Putamen (tissue), 1 donor: ENCODE data around the gene SNED1.

Source experiments
- DNase-seq: peaks from one replicate; pipeline ENCODE4 v3.0.0-alpha.2; 2016; ENCODE audit warnings: low spot score

Gene SNED1

DNA sequence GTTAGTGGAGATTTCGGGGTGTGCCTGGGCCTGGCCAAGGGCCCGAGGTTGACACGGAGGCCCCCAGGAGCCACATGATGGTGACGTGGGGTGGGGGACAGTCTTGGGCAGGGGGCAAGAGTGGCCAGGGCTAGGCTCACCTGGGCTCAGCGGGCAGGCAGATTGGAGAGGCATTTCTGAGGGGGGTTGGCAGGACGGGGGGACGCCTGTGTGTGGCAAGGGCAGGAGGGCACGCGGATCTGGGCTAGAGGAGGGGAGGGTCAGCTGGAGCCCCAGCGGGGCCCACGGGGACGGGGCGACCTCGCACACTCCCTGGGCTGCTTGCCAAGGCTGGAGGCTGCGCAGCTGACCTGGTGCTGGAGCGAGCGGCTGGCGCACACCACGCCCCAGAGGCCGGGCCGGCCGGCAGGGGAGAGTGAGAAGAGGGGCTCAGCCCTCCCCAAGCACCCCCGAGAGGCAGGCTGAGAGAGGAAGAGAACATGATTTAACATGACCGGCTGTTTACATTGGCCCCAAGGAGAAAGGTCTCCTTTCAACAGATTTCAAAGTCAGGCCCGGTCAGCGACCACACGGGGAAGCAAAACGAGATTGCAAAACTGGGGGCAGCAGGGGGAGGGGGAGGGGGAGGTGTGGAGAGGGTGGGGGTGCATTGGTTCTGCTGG lies 38.0 kb upstream of the SNED1 start:
- no peak for DNase-seq

DNA sequence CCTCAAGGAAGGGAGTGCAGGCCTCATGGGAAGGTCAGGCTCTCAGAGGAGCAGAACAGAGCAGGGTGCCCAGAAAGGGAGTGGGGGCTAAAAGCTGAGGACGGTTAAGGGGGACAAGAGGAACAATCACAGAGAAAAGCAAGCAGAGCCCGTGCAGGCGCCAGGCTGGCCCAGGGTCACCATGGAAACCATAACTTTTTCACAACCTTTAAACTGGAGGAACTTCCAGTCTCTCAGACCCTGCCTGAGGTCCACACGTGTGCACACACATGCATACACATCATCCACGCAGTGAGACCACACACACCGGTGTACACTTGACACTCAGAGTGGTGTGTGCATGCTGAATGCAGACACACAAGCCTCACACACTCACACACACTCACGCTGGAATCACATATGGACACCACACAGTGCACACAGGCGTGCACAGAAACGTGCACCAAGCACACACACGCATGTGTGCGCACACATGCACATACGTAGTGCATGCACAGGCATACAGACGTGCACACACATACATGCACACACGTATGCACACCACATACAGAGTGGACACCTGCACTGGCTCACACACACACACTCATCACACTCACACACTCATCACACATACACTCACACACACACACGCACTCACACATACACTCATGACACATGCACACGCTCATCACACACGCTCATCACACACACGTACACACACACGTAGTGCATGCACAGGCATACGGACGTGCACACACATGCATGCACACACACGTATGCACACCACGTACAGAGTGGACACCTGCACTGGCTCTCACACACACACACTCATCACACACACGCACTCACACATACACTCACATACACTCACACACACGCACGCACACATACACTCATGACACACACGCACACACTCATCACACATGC lies 37.2 kb upstream of the SNED1 start:
- DNase-seq: no peak

DNA sequence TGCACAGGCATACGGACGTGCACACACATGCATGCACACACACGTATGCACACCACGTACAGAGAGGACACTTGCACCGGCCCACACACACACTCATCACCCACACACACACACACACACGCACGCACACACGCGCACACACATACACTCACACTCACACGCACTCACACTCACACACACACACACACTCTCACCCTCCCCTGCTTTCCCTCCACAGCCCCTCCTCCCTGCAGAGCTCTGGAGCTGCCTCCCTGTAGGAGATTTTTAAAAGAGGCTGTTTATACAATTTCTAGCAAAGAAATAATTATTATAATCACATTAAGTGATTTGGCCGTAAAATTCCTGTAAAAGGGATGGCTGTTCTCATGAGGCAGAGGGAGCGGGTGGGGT lies 36.5 kb upstream of the SNED1 start:
- no peak for DNase-seq

DNA sequence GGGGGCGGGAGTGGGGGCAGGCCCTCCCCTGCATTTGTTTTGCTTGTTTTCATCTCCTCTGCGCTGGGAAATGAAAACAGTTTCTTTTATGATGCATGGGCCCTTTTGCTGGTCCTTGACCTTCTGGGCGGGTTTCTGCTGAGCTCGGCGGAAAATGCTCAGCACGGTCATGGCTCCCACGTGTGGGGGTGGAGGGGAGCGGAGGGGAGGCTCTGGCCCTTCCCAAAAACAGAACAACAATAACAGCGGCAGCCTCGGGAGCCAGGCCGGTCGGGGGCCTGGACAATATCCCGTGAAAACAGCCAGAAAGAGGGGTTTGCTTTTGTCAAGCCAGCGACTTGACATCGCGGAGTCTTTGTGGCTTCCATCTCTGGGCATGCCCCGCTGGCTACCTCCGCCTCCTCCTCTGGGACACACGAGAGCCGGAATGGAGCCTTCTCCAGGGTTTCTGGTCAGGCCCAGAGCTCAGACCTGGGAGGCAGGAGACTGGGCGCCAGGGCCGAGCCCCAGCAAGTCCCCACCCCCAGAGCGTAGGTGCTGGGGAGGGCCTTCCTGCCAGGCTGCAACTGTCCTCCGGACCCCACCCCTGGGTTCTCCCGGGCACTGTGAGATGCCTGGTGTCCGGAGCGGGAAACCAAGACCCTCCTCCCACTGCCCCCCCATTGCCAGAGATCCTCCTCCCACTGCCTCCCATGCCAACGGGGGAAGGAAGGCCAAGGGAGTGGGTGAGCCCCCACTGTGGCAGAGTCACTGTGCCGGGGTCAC lies 35.9 kb upstream of the SNED1 start:
- no peak for DNase-seq

DNA sequence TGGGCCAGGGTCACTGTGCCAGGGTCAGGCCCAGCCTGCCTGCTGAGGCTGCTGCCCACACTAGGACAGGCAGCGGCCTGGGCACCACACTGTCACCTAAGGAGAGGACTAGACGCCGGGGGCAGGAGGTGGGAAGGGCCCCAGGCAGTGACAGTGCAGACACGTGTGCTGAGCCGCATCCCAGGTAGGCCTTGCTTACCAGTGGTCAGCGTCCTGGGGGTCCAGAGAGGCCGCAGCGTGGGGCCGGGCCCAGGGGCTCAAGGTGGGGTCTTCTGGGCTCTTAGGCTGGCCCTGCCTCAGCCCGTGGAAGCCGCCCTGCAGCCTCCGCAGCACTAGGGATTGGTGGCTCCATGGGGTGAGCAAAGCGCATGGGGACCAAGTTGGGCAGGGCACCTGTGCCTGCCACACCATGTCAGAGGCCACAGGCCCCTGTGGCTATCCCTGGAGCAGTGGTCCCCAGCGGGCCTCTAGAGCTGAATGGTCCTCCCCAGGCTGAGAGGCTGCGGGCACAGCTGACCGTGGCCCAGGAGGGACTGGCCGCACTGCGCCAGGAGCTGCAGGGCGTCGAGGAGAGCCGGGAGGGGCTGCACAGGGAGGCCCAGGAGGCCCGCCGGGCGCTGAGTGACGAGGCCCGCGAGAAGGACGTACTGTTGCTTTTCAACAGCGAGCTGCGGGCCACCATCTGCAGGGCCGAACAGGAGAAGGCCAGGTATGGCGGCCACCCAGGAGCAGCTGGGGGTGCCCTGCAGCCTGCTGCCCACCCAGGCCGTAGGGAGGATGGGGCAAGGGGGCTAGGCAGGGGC lies 35.2 kb upstream of the SNED1 start:
- DNase-seq: no peak

DNA sequence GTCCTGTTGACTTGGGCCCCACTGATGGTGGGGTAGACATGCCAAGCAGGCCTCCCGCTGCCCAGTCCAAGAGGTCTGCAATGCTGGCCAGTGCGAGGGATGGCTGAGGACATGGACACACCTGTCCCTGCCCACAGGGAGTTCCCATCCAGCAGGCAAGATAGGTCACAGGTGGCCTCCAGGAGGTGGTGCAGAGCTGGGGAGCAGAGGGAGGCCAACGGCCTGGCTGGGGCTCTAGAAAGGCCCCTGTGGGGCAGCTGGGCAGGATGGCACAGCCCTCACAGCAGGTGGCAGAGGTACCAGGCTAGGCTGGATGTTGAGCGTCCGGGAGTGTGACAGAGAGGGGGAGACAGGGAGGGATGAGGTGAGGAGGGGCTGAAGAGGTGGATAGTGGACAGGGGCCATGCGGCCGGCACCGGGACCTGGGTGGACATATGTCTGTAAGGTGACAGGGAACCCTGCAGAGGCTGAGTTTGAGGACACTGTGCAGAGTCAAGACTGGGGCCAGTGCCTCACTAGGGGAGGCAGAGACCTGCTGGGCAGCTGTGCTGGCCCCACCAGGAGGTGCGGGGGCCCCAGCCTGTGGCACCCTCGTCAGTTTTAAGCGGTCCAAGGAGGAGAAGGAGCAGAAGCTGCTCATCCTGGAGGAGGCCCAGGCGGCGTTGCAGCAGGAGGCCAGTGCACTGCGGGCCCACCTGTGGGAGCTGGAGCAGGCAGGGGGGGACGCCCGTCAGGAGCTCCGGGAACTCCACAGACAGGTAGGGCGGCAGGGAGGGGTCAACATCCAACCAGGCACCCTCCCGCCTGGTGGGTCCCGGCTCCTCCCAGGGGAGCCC lies 34.3 kb upstream of the SNED1 start:
- no peak for DNase-seq

DNA sequence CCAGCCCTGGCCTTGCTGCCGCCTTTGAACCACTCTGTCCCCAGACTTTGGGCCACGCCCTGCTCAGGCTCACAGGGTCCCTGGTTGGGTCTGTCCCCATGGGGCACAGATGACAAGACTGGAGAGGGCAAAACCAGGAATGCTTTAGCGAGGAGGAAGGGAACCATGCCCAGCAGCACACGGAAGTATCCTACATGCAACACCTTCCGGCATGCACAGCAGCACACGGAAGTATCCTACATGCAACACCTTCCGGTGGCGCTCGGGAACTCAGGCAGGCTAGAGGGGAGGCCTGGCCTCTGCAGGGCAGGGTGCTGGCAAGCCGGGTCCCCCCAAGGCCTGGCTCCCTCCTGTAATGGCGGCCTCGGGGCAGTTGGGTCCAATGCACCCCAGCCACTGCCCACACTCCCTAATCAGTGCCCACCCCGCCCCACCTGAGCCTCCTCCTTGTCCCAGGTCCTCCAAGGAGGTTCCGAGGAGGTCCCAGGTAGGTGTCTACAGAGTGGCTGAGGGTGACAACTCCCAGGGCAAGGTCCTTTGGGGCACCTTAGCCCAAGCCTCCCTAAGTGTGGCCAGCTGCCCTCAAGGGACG lies 33.6 kb upstream of the SNED1 start:
- DNase-seq: no peak

DNA sequence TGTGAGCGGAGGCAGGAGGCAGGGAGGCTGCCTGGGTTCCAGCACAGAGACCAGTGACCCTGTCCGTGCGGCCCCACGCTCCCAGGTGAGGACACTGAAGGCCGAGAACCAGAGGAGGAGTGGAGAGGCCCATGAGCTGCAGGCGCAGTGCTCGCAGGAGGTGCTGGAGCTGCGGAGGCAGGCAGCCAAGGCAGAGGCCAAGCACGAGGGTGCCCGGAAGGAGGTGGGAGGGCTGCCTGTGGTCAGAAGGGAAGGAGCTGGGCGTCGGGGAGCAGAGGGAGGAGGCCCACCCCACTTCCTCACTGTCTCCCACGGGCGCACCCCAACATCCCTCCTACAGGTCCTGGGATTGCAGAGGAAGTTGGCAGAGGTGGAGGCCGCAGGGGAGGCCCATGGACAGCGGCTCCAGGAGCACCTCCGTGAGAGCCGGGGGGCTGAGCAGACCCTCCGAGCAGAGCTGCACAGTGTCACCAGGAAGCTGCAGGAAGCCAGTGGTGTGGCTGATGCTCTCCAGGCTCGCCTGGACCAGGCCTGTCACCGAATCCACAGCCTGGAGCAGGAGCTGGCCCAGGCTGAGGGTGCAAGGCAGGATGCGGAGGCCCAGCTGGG lies 33.0 kb upstream of the SNED1 start:
- no peak for DNase-seq

DNA sequence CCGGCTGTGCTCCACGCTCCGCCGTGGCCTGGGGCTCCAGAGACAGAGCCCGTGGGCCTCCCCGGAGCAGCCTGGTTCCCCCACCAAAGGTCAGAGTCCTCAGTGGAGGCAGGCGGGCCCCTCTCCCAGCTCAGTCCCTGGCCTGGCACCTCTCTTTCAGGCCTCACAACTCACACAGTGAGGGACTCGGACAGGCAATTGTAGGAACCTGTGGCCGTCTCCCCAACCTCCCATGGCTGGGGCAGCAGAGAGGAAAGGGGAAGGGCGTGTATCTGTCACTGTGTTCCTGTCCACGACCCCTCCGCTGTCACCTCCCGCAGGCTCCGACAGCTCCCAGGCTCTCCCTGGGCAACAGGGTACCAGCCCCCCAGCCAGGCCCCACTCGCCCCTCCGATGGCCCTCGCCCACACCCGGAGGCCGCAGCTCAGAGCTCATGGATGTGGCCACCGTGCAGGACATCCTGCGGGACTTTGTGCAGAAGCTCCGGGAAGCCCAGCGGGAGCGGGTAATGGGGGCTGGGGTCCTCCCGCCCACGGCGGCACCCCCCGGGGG lies 32.4 kb upstream of the SNED1 start:
- DNase-seq: no peak

DNA sequence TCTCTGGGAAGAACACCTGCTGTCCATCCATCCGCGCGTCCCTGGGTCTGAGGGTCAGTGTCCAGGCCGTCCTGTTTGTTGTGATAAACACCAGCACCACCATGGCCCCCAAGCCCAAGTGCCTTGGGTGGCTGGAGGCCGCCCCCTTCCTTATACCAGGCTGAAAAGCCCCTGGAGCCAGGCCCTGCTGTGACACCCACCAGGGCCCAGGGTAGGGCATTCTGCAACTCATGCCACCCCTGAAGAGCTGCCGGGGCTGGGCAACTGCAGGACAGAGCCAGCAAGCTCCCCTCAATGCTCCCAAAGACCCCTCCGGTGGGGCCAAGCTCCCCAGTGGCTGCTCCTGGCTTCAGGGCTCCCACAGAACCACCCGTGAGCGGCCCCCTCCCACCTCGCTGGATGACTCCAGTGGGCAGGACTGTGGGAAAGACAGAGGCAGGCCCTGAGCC lies 31.9 kb upstream of the SNED1 start:
- no peak for DNase-seq

DNA sequence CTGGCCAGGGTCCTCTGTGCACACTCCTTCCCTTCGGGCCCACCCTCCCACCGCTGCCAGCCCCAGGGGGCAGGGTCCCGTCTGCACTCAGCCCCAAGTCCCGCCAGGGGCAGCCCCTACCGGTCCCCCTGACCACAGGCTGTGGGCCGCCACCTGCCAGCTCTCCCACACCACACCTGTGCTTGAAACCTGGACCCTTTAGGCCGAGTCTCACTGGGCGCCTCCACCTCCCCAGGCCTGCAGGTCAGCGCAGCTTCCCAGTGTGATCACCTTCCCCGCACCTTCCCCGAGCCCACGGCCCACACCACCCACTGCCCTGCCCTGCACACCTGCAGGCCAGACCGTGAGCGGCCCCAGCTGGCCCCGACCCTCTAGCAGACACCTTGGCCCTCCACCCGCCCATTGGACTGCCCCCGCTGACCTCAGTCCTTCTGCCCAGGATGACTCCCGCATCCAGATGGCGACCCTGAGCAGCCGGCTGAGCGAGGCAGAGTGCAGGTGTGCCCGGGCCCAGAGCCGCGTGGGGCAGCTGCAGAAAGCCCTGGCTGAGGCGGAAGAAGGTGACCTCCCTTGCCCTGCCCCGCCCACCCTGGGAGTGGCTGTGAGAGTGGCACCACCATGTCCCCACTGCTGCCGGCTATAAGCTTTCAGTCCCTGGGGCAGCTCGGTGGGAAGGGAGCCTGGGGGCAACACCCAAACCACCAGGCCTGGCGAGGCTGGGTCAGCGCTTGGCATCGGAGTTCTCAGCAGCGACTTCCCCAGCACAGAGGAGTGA lies 31.3 kb upstream of the SNED1 start:
- DNase-seq: no peak

DNA sequence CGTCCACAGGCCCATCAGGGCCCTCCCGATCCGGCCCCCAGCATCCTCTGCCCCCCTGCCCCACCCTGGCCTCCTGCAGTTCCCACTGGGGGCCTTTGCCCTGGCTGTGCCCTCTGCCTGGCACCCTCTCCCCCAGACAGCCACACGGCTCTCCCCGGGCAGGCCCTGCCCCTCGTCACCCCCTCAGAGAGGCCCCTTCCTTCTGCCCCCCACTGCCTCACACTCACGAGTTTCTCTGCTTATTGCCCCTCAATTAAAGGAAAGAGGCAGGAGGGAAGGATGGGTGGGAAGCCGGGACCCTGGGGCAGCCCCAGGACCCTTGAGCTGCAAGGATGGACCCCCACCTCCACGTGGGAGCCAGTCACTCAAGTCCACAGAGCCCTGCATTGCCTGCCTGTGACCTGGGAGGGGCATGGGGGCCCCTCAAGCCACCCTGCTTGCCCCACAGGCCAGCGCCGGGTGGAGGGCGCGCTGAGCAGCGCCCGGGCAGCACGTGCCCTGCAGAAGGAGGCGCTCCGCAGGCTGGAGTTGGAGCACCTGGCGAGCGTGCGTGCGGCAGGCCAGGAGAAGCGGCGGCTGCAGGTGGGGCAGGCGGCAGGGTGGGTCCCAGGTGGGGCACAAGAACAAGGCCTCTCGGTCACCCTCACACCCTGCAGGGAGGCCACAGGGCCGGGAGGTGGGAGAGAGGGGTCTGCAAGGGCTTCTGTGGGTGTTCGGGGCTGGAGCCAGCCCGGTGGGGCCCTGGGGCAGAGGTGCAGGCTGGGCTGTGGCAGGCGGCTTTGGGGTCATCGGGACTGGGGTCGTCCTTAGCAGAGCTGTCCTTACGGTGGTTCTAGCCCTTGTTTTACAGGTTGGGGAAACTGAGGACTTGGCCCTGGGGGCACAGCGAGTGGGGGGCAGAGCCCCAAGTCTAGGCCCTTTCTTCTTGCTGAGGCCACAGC lies 30.5 kb upstream of the SNED1 start:
- no peak for DNase-seq

DNA sequence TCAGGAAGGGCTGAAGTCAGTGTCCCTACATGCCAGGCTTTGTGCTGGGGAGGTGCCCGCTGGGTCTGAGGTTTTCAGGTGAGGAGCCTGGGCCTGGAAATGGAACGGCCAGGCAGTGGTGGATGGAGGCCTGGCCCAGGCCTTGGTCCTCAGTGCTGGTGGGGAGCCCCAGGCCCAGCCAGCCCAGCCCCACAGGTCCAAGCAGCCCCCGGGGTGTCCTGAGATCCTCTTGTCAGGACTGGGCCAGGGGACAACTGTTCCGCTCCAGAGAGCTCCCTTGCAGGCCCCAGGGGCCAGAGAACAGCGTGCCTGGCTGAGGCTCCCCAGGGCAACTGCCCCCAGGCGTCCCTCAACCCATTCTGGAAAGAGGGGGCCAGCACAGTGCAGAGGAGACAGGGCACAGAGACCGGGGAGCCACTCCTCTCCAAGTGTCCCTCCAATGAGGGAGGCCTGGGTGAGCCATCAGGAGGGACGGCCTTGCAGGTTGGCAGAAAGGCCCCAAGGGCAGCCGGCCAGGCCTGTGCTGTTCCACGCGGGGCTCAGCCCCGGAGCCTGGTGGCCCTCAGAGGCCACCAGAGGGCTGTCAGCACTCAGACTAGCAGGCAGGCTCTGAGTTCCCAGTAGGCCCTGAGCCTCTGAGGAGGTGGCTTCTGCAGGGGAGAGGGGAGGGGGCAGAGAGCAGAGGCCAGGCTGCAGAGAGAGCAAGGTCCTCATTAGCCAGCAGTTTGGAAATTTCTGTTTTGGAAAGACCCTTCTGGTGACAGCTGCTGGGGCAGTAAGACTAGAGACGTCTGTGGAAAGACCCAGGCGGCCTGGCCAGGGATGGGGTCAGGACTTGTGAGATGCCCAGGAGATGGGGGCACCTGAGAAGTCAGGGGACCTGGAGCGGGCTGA lies 29.4 kb upstream of the SNED1 start:
- DNase-seq: no peak

DNA sequence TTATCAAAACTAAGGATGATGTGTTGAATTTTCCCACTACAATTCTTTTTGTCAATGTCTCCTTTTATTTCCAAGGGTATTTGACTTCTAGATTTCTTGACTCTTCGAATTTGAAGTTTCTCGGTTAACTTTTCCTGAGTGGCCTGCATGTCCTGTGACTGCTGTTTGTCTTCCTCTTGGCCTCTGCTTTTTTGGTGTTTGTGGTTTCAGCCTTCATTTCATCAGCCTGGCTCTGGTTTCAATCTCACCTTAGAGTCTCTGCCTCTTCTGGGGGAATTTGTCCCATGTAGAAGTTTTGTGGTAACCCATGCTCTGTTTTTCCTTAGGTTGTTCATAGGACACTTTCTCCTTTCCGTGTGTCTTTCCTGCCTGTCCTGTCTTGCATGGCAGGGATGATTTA lies 28.3 kb upstream of the SNED1 start:
- no peak for DNase-seq

DNA sequence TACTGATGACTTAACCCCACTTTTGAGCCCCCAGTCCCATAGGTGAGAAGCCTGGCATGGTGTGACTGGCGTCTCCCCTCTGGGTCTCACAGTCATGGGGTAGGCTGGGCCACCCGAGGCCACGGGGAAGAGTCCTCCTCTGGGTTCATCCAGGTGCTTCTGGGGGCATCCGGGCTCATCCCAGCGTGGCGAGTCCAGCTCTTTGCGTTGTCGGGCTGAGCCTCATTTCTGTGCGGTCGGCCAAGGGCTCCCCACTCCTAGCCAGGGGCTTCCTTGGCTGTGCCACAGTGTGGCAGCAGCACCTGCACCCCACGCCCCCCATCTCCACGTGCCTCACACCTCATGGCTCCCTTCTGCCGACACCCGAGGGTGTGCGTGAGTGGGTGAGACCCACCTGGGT lies 27.6 kb upstream of the SNED1 start:
- DNase-seq: no peak

DNA sequence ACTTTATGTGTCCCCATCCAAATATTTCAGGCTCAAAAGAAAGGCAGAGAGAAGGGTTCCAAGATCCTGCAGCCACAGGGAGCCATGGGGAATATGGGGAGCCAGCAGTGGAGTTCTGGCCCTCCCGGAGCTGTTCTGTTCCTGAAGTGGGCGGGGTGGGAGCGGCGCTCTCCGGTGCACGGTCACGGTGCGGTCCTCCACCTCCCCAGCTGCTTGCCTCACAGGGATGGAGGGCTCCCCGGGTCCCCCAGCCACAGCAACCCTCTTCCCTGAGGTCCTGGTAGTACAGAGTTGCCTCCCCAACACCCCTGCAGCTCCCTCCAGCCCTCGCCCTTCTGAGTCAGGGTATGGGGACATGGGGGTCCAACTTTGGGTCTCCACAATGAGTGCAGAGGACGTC lies 26.2 kb upstream of the SNED1 start:
- DNase-seq: no peak
